ENCODE measurements around the gene ARPC1A.
"Not testable (repeated sequence)": the region's sequence is repeated elsewhere in the genome, so short reads cannot be mapped to it uniquely, and the experiment has no call there.

Gene ARPC1A

DNA sequence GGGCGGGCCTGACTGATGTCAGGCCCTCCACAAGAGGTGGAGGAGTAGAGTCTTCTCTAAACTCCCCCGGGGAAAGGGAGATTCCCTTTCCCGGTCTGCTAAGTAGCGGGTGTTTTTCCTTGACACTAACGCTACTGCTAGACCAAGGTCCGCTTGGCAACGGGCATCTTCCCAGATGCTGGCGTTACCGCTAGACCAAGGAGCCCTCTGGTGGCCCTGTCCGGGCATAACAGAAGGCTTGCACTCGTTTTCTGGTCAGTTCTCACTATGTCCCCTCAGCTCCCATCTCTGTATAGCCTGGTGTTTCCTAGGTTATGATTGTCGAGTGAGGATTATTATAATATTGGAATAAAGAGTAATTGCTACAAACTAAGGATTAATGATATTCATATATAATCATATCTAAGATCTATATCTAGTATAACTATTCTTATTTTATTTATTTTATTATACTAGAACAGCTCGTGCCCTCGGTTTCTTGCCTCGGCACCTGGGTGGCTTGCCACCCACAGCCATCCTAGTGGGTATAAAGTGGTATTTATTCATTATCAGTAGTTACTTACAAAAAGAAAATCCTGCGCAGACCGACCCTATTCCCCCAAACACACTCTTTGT, 89.9 kb downstream of the ARPC1A start:
- not testable (repeated sequence) for DNase-seq

Measured in NCI-H774 (cell line).